ENCODE measurements around the gene ADAP2.
"Not testable (repeated sequence)": the region's sequence is repeated elsewhere in the genome, so short reads cannot be mapped to it uniquely, and the experiment has no call there.

ADAP2 gene

DNA sequence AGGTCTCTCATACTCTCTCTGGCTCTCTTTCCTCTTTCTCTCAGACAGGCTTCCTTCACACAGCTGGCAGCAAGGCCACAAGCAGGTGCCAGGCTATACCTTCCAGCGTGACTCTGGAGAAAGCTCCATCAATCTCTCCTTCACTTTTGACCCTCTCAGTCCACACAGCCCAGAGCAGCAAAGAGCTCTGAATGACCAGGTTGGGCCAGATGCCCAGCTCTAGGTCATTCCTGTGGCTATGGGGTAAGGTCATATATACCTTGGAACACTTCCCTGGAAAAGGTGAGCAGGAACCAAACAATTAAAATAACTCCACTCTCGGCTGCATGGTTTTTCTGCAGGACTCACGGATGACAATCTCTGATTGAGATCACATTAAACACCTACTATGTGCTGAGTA lies 8.8 kb downstream of the ADAP2 start:
- TF ChIP-seq, protein P1, sequence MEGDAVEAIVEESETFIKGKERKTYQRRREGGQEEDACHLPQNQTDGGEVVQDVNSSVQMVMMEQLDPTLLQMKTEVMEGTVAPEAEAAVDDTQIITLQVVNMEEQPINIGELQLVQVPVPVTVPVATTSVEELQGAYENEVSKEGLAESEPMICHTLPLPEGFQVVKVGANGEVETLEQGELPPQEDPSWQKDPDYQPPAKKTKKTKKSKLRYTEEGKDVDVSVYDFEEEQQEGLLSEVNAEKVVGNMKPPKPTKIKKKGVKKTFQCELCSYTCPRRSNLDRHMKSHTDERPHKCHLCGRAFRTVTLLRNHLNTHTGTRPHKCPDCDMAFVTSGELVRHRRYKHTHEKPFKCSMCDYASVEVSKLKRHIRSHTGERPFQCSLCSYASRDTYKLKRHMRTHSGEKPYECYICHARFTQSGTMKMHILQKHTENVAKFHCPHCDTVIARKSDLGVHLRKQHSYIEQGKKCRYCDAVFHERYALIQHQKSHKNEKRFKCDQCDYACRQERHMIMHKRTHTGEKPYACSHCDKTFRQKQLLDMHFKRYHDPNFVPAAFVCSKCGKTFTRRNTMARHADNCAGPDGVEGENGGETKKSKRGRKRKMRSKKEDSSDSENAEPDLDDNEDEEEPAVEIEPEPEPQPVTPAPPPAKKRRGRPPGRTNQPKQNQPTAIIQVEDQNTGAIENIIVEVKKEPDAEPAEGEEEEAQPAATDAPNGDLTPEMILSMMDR (IDR thresholded peaks at IDR 0.05; ENCODE audit: low read depth, low read length, missing control alignments), result no peak
- no peak overlapping the region for H3K4me3 ChIP-seq (ENCODE audit: low read depth, low read length)
- no peak for DNase-seq (ENCODE audit: low read depth)

DNA sequence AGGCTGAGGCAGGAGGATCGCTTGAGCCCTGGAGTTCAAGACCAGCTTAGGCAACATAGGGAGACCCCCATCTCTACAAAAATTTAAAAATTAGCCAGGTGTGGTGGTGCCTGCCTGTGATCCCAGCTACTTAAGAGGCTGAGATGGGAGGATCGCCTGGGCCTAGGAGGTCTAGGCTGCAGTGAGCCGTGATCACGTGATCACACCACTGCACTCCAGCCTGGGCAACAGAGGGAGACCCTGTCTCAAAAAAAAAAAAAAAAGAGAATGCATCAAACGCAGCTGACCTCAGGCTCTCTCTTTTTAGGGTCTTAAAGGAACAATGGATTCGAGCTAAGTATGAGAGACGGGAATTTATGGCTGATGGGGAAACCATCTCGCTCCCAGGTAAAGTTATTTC lies 9.8 kb downstream of the ADAP2 start:
- DNase-seq (ENCODE audit: low read depth); H3K4me3 ChIP-seq (ENCODE audit: low read depth, low read length): not testable (repeated sequence)

DNA sequence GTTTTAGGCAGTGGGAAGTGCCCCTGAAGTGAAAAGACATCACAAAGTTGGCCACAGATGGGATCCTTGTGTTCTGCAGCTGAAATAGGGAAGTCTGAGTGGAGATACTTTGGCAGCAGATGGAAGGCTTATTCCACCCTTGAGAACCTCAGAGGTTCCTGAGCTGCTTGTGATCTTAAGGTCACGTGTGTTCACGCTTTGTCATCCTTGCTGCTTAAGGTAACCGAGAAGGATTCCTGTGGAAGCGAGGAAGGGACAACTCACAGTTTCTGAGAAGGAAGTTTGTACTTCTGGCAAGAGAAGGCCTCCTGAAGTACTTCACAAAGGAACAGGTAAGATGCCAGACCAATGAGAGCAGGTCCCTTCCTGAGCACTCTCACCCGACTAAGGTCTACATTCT lies 12.2 kb downstream of the ADAP2 start:
- H3K4me3 ChIP-seq (ENCODE audit: low read depth, low read length), result no peak overlapping the region
- TF ChIP-seq, protein P1 (IDR thresholded peaks at IDR 0.05; ENCODE audit: low read depth, low read length, missing control alignments), result no peak
- DNase-seq (ENCODE audit: low read depth), result no peak

DNA sequence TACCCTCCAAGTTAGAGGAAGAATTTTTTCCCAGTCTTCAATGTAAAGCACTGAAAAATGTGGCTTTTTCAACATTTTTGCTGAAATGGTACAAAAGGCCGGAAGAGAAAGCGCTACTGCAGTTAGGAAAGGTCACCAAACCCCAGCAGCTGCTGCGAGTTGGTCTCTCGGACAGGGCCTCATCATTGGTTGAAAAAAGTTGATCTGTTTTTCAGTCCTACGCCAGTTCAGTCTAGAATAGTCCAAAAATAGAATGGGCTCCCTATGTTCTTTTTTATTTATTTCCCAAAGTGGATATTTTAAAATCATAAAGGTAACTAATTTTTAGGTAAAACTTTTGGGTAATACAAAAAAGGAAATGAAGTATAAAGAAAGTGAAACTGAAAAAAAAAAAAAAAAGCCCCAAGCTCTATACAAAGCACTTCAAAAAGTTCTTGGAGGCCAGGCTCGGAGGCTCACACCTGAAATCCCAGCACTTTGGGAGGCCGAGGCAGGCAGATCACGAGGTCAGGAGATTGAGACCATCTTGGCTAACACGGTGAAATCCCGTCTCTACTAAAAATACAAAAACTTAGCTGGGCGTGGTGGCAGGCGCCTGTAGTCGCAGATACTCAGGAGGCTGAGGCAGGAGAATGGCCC lies 17.4 kb downstream of the ADAP2 start:
- no peak overlapping the region for H3K4me3 ChIP-seq (ENCODE audit: low read depth, low read length)
- DNase-seq (ENCODE audit: low read depth), result no peak
- TF ChIP-seq, protein P1 (IDR thresholded peaks at IDR 0.05; ENCODE audit: low read depth, low read length, missing control alignments), result no peak

DNA sequence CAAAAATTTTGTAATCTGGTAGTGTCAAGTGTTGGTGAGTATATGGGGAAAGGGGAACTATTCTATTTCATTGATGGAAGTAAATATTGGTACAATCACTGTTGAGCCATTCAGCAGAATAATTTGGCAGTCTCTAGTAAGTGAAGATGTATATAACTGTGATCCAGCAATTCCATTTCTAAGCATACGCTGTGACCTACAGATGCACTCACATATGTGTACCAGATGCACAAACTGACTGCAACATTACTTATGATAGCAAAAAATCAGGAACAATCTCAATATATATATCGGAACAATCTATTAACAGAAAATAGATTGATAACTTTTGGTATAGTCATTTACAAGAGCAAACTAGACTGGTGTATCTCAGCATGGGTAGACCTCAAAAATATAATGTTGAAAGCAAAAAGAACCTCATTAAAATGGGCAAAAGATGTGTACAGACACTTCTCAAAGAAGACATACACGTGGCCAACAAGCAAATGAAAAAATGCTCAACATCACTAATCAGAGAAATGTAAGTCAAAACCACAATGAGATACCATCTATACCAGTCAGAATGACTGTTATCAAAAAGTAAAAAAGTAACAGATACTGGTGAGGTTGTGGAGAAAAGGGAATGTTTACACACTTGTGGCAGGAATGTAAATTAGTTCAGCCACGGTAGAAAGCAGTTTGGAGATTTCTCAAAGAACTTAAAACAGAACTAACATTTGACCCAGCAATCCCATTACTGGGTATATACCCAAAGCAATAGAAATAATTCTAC lies 20.7 kb downstream of the ADAP2 start:
- no peak overlapping the region for H3K4me3 ChIP-seq (ENCODE audit: low read depth, low read length)
- TF ChIP-seq, protein P1 (IDR thresholded peaks at IDR 0.05; ENCODE audit: low read depth, low read length, missing control alignments), result no peak
- DNase-seq (ENCODE audit: low read depth), result no peak

DNA sequence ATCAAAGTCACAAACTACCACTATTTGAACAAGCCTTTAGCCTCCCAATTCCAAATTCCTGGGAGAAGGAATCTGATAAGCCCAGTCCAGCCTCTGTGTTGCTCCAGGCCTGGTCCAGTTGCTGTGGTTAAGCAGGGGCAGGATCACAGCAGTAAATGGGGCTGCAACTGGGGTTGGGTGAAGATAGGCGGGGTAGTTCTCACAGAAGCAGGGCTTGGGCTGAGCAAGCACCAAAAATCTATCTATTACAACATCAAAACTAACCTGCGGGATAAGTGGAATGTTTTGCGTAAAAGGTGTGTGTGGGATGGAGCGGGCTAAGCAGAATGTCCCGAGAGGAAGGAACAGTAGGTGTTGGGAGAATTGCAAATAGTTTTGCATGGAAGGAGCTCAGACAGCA lies 26.1 kb downstream of the ADAP2 start:
- H3K4me3 ChIP-seq (ENCODE audit: low read depth, low read length), result no peak overlapping the region
- TF ChIP-seq, protein P1 (IDR thresholded peaks at IDR 0.05; ENCODE audit: low read depth, low read length, missing control alignments), result no peak

DNA sequence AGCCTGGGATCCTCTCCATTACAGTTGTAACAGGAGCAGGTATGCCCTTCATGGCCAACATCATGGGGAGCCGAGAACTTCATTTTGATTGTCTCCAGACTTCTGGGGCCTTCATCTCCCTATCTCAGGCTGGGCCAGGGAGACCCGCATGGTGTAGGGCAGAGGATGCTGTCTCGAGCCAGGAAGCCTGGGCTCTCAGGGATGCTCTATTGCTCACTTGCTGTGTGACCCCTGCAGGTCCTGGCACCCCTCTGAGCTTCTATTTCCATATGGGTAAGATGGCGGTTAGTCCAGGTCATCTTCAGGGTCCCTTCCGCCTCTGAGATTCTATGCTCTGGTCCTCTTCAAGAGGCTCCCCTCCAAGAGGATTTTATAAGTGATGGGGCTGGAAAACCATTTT lies 28.4 kb downstream of the ADAP2 start:
- no peak for DNase-seq (ENCODE audit: low read depth)

More for the DNA sequence above, 26.1 kb downstream of the ADAP2 start:
- no peak for DNase-seq (ENCODE audit: low read depth)

More for the DNA sequence above, 28.4 kb downstream of the ADAP2 start:
- H3K4me3 ChIP-seq (ENCODE audit: low read depth, low read length), result no peak overlapping the region
- TF ChIP-seq, protein P1 (IDR thresholded peaks at IDR 0.05; ENCODE audit: low read depth, low read length, missing control alignments), result no peak

Measured in GM12864 (cell line).